ENCODE measurements around the gene COQ7.
A peak's percentile ranks its signal among the peaks of the same experiment; 100 is the strongest.

Gene COQ7

GRCh38 chr16:19071811-19072777 lies 4.7 kb downstream of the COQ7 start:
- peaks cover 38% of the 10 kb centered on the region for H3K36me3 ChIP-seq (replicated peaks)
- peak; percentile 9 to 79 for DNase-seq (ENCODE audit: low spot score in 2 of 2)

GRCh38 chr16:19073344-19073743 lies 5.9 kb downstream of the COQ7 start:
- no peaks in the 10 kb centered on the region for H3K9me3 ChIP-seq
- no peaks in the 10 kb centered on the region for H3K27me3 ChIP-seq (ENCODE audit: low read depth)
- H3K4me1 ChIP-seq = peaks cover 5% of the 10 kb centered on the region
- H3K4me3 ChIP-seq = no peak overlapping the region
- in situ Hi-C loops (cut with MboI; ENCODE audit: low sequenced_read_pairs) = loop anchor here (10.0 kb wide), 1 partner anchor 89 kb away; the partner anchor contains the start of gene TMC7
- peaks cover 39% of the 10 kb centered on the region for H3K36me3 ChIP-seq (replicated peaks)
- no peak for DNase-seq (ENCODE audit: low spot score in 2 of 2)

More at GRCh38 chr16:19071811-19072777, 4.7 kb downstream of the COQ7 start:
- Histone ChIP-seq H3K9me3 (no peaks in the 10 kb centered on the region), H3K27me3 (ENCODE audit: low read depth) (no peaks in the 10 kb centered on the region), H3K4me3 (no peak overlapping the region), H3K4me1 (peaks cover 6% of the 10 kb centered on the region)
- in situ Hi-C loops (cut with MboI; ENCODE audit: low sequenced_read_pairs) = loop anchor here (10.0 kb wide), 1 partner anchor 87 kb away; the partner anchor contains the start of gene TMC7

GRCh38 chr16:19073863-19074262 lies 6.4 kb downstream of the COQ7 start:
- in situ Hi-C loops (cut with MboI; ENCODE audit: low sequenced_read_pairs) = loop anchor here (10.0 kb wide), 1 partner anchor 89 kb away; the partner anchor contains the start of gene TMC7
- peaks cover 45% of the 10 kb centered on the region for H3K36me3 ChIP-seq (replicated peaks)
- H3K9me3 ChIP-seq = no peaks in the 10 kb centered on the region
- H3K4me3 ChIP-seq = no peak overlapping the region
- no peaks in the 10 kb centered on the region for H3K27me3 ChIP-seq (ENCODE audit: low read depth)
- peaks cover 2% of the 10 kb centered on the region for H3K4me1 ChIP-seq
- no peak for DNase-seq (ENCODE audit: low spot score in 2 of 2)

DNA sequence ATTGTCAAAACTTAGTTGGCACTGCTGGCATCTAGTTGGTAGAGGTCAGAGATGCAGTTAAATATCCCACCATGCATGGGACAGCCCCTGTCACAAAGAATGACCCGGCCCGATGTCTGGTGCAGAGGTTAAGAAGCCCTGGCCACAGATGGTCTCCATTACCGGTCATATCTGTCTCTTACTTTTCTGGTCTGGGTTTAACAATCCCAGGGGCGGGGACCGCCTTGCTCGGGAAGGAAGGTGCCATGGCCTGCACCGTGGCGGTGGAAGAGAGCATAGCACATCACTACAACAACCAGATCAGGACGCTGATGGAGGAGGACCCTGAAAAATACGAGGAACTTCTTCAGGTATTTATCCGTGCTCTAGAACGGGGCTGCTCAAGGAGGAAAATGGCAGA lies 8.1 kb downstream of the COQ7 start:
- Histone ChIP-seq H3K36me3 (replicated peaks) (peaks cover 56% of the 10 kb centered on the region), H3K27me3 (ENCODE audit: low read depth) (no peaks in the 10 kb centered on the region), H3K9me3 (no peaks in the 10 kb centered on the region), H3K4me3 (no peak overlapping the region), H3K4me1 (no peaks in the 10 kb centered on the region; the same call in 1 of the 2 replicates)
- DNase-seq (ENCODE audit: low spot score in 2 of 2) = no peak
- in situ Hi-C loops (cut with MboI; ENCODE audit: low sequenced_read_pairs) = loop anchor here (10.0 kb wide), 1 partner anchor 91 kb away; the partner anchor contains the start of gene TMC7

DNA sequence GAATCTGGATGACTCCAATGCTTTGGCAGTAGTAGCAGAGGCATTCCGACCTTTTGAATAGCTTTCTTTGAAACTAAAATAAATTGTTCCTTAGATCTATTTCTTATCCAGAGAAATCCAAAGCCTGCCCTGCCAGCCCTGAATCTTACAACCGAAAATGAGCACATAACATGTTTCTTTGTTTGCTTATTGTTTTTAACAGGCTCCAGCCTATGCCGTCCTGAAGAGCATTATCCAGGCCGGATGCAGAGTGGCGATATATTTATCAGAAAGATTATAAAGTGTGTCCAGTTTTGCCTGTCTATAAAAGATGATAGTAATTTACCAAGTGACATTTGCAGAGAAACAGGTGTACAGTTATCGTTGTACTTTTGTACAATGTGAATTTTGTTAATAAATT lies 10.5 kb downstream of the COQ7 start:
- H3K27me3 ChIP-seq (ENCODE audit: low read depth) = no peaks in the 10 kb centered on the region
- no peak overlapping the region for H3K4me3 ChIP-seq
- peaks cover 50% of the 10 kb centered on the region for H3K36me3 ChIP-seq (replicated peaks)
- DNase-seq (ENCODE audit: low spot score in 2 of 2) = no peak
- in situ Hi-C loops (cut with MboI; ENCODE audit: low sequenced_read_pairs) = loop anchor here (10.0 kb wide), 1 partner anchor 93 kb away; the partner anchor contains the start of gene TMC7
- no peaks in the 10 kb centered on the region for H3K9me3 ChIP-seq
- peaks cover 10% of the 10 kb centered on the region for H3K4me1 ChIP-seq

- in situ Hi-C loops (cut with MboI; ENCODE audit: low sequenced_read_pairs) = loop anchor here (10.0 kb wide), 1 partner anchor 441 kb away; the partner anchor contains the start of genes CCP110 and GDE1
- H3K36me3 ChIP-seq (replicated peaks) = peaks cover 18% of the 10 kb centered on the region
Observed at GRCh38 chr16:19083670-19084069, 16.3 kb downstream of the COQ7 start.

DNA sequence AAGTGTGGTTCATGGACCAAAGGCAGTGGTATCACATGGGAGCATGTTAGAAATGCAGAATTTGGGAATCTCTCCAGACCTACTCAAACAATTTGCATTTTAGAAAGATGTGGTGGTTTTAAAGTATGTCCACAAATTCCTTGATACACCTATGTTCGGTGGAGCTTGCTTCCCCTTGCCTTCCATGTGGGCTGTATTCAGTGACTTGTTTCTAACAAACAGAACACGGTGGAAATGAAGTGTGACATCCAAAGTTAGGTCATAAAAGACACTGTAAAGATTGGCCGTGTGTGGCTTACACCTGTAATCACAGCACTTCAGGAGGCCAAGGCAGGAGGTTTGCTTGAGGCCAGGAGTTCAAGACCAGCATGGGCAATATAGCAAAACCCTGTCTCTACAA lies 16.7 kb downstream of the COQ7 start:
- peaks cover 15% of the 10 kb centered on the region for H3K4me1 ChIP-seq
- H3K9me3 ChIP-seq = no peaks in the 10 kb centered on the region
- in situ Hi-C loops (cut with MboI; ENCODE audit: low sequenced_read_pairs) = loop anchor here (10.0 kb wide), 1 partner anchor 441 kb away; the partner anchor contains the start of genes CCP110 and GDE1
- no peak overlapping the region for H3K4me3 ChIP-seq
- no peak for DNase-seq (ENCODE audit: low spot score in 2 of 2)
- no peaks in the 10 kb centered on the region for H3K27me3 ChIP-seq (ENCODE audit: low read depth)
- peaks cover 13% of the 10 kb centered on the region for H3K36me3 ChIP-seq (replicated peaks)

More at GRCh38 chr16:19083670-19084069, 16.3 kb downstream of the COQ7 start:
- no peaks in the 10 kb centered on the region for H3K27me3 ChIP-seq (ENCODE audit: low read depth)
- H3K4me3 ChIP-seq = no peak overlapping the region
- no peak for DNase-seq (ENCODE audit: low spot score in 2 of 2)
- H3K4me1 ChIP-seq = peaks cover 15% of the 10 kb centered on the region
- H3K9me3 ChIP-seq = no peaks in the 10 kb centered on the region

GRCh38 chr16:19084879-19085278 lies 17.5 kb downstream of the COQ7 start:
- peaks cover 9% of the 10 kb centered on the region for H3K36me3 ChIP-seq (replicated peaks)
- H3K9me3 ChIP-seq = no peaks in the 10 kb centered on the region
- in situ Hi-C loops (cut with MboI; ENCODE audit: low sequenced_read_pairs) = loop anchor here (5.0 to 10.0 kb wide), 2 partner anchors 292 to 440 kb away; partner anchors contain the start of genes CCP110 and GDE1
- H3K4me1 ChIP-seq = peaks cover 15% of the 10 kb centered on the region
- H3K27me3 ChIP-seq (ENCODE audit: low read depth) = no peaks in the 10 kb centered on the region
- no peak for DNase-seq (ENCODE audit: low spot score in 2 of 2)
- no peak overlapping the region for H3K4me3 ChIP-seq

- Histone ChIP-seq H3K36me3 (replicated peaks) (0 out of 2 replicates have a peak, but pooled peaks cover 5% of the 10 kb centered on the region), H3K27me3 (ENCODE audit: low read depth) (no peaks in the 10 kb centered on the region), H3K9me3 (no peaks in the 10 kb centered on the region), H3K4me3 (no peak overlapping the region), H3K4me1 (peaks cover 13% of the 10 kb centered on the region)
- DNase-seq (ENCODE audit: low spot score in 2 of 2) = no peak
- in situ Hi-C loops (cut with MboI; ENCODE audit: low sequenced_read_pairs) = loop anchor here (5.0 to 10.0 kb wide), 2 partner anchors 292 to 439 kb away; partner anchors contain the start of genes CCP110 and GDE1
Observed at GRCh38 chr16:19085679-19086200, 18.3 kb downstream of the COQ7 start.

DNA sequence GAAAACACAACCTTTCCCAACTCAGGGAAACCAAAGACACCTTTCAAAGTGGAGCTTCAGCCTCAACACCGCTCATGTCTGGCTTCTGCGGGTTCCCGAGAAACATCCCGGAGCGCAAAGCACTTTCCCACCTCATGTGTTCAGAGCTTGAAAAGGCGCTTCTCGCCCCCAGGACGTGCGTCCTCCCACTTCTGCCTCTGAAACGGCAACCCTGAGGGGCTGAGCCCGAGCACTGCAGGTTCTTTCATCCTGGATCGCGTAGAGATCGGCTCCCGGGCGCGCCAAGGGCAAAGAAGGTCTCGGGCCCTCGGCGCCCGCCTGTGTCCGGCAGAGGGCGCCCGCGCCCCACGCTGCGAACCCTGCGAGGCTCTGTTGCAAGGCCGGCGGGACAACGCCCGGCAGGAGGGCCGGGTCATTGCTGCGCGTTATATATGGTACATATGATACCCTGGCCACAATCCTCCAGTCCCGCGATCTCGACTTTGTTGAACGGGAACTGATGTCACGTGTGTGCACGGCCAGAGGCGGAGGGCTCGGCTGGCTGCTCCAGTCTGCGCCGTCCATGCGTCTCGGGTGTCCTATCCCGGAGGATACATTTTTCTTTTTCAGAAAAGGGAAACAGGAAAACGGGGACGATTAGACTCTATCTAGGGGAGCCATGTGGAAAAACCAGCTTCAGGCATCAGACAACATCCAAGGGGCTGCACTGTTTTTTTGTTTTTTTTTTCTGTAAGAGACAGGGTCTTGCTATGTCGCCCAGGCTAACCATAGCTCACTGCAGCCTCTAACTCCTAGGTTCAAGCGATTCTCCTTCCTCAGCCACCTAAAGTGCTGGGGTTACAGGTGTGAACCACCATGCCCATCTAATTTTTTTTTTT lies 19.1 kb downstream of the COQ7 start:
- no peaks in the 10 kb centered on the region for H3K27me3 ChIP-seq (ENCODE audit: low read depth)
- in situ Hi-C loops (cut with MboI; ENCODE audit: low sequenced_read_pairs) = loop anchor here (5.0 to 10.0 kb wide), 2 partner anchors 291 to 438 kb away; partner anchors contain the start of genes CCP110 and GDE1
- peak; percentile 96 for DNase-seq (ENCODE audit: low spot score in 2 of 2)

DNA sequence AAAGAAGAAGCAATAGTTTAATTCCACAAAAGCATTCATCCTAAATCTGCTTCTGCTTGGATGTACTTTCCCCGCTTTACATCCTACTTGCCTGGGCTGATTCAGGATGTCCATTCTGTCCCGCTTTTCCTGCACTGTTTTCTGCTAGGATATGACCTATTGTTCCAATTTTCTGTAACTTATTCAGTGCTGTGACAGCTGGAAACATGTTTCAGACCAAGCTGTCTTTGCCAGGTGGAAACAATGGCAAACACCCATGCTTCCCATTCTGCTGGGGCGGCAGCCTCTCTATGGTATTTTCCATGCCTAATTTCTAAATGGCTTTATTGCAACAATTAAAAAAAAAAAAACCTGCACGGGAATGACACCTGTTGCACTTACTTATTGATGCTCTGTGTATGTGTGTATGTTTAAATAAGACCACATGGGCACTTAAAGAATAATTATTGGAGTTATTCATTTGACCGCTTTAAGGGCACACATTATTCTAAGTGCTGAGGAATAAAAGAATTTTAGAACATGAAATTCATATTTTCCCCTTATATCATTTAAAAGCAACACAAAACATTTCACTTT lies 21.0 kb downstream of the COQ7 start:
- in situ Hi-C loops (cut with MboI; ENCODE audit: low sequenced_read_pairs) = loop anchor here (5.0 to 10.0 kb wide), 2 partner anchors 289 to 436 kb away; partner anchors contain the start of genes CCP110 and GDE1
- peaks cover 5% of the 10 kb centered on the region; the same call in 1 of the 2 replicates for H3K27me3 ChIP-seq (ENCODE audit: low read depth)
- H3K36me3 ChIP-seq (replicated peaks) = no peaks in the 10 kb centered on the region
- no peak overlapping the region for H3K4me3 ChIP-seq
- no peak for DNase-seq (ENCODE audit: low spot score in 2 of 2)
- peaks cover 5% of the 10 kb centered on the region; the same call in 1 of the 2 replicates for H3K4me1 ChIP-seq
- no peaks in the 10 kb centered on the region for H3K9me3 ChIP-seq

More for the DNA sequence above, 19.1 kb downstream of the COQ7 start:
- peaks cover 5% of the 10 kb centered on the region for H3K4me1 ChIP-seq
- H3K4me3 ChIP-seq = peak overlapping the region; percentile 32
- H3K9me3 ChIP-seq = no peaks in the 10 kb centered on the region
- 0 out of 2 replicates have a peak, but pooled peaks cover 1% of the 10 kb centered on the region for H3K36me3 ChIP-seq (replicated peaks)

GRCh38 chr16:19089410-19089955 lies 22.1 kb downstream of the COQ7 start:
- Histone ChIP-seq H3K4me3 (no peak overlapping the region), H3K36me3 (replicated peaks) (no peaks in the 10 kb centered on the region), H3K27me3 (ENCODE audit: low read depth) (peaks cover 5% of the 10 kb centered on the region; the same call in 1 of the 2 replicates), H3K9me3 (no peaks in the 10 kb centered on the region), H3K4me1 (peaks cover 5% of the 10 kb centered on the region; the same call in 1 of the 2 replicates)
- in situ Hi-C loops (cut with MboI; ENCODE audit: low sequenced_read_pairs) = loop anchor here (5.0 to 10.0 kb wide), 2 partner anchors 288 to 435 kb away; partner anchors contain the start of genes CCP110 and GDE1
- no peak for DNase-seq (ENCODE audit: low spot score in 2 of 2)

Measured in HAP-1 (cell line).